Hepatocyte (in vitro differentiated cells): Measurements from ENCODE around the gene GP1BB. TPM values are rescaled to one million over a fixed set of nuclear protein-coding genes. Genes with fewer than 3 reads are reported as not detected.

Experiments used
- DNase-seq: peaks from one replicate; pipeline ENCODE4 v3.0.0-alpha.2; 2016; ENCODE audit warnings: low spot score
- H2AFZ ChIP-seq: fragments of 200-600 bp; sonication (generic); 2 replicates; pipeline ENCODE4 v1.6.0; 2016; ENCODE audit warnings: antibody characterized with exemption, mild to moderate bottlenecking
- H3K27ac ChIP-seq: fragments of 200-600 bp; sonication (generic); 2 replicates; pipeline ENCODE4 v1.5.1; 2016; ENCODE audit warnings: mild to moderate bottlenecking
- H3K27me3 ChIP-seq: fragments of 200-600 bp; sonication (generic); 2 replicates; pipeline ENCODE4 v1.6.1; 2016
- H3K36me3 ChIP-seq: fragments of 200-600 bp; sonication (generic); replicated peaks from 2 replicates; pipeline ENCODE4 v1.5.1; 2016; ENCODE audit warnings: low read depth; ENCODE audit not compliant: insufficient read depth
- H3K4me1 ChIP-seq: fragments of 200-600 bp; sonication (generic); 2 replicates; pipeline ENCODE4 v1.5.1; 2016; ENCODE audit warnings: mild to moderate bottlenecking, moderate library complexity; ENCODE audit not compliant: insufficient read depth
- H3K4me2 ChIP-seq: fragments of 200-600 bp; sonication (generic); 2 replicates; pipeline ENCODE4 v1.6.0; 2016
- H3K4me3 ChIP-seq: fragments of 200-600 bp; sonication (generic); 2 replicates; pipeline ENCODE4 v1.5.1; 2016; ENCODE audit warnings: mild to moderate bottlenecking
- H3K79me2 ChIP-seq: fragments of 200-600 bp; sonication (generic); 2 replicates; pipeline ENCODE4 v1.6.0; 2017; ENCODE audit warnings: mild to moderate bottlenecking
- H3K9me2 ChIP-seq: fragments of 200-600 bp; sonication (generic); replicated peaks from 2 replicates; pipeline ENCODE4 v1.6.0; 2017; ENCODE audit warnings: mild to moderate bottlenecking; ENCODE audit not compliant: insufficient read depth
- H3K9me3 ChIP-seq: fragments of 200-600 bp; sonication (generic); 2 replicates; pipeline ENCODE4 v1.5.1; 2016; ENCODE audit warnings: low read depth, mild to moderate bottlenecking
- H4K20me1 ChIP-seq: fragments of 200-600 bp; sonication (generic); 2 replicates; pipeline ENCODE4 v1.6.0; 2016; ENCODE audit warnings: mild to moderate bottlenecking; ENCODE audit not compliant: insufficient read depth, poor library complexity, severe bottlenecking
- CTCF ChIP-seq: fragments of 200-600 bp; sonication (generic); IDR thresholded peaks from 2 replicates; pipeline ENCODE4 v1.5.1; 2016; ENCODE audit warnings: antibody characterized with exemption, mild to moderate bottlenecking; ENCODE audit not compliant: poor library complexity
- EZH2 ChIP-seq: fragments of 200-600 bp; sonication (generic); IDR thresholded peaks from 2 replicates; pipeline ENCODE4 v1.6.1; 2016; ENCODE audit warnings: antibody characterized with exemption, mild to moderate bottlenecking, borderline replicate concordance
- EZH2phosphoT487 ChIP-seq: fragments of 200-600 bp; sonication (generic); IDR thresholded peaks from one replicate; pipeline ENCODE4 v1.6.1; 2018; ENCODE audit warnings: antibody characterized with exemption, mild to moderate bottlenecking, low read depth, moderate library complexity; ENCODE audit not compliant: unreplicated experiment, severe bottlenecking
- WGBS: methylation state at CpG from one replicate; pipeline ENCODE4 v1.1.6; 2016; ENCODE audit warnings: low lambda C conversion rate; ENCODE audit errors: missing lambda C conversion rate; 5-methylcytosine and 5-hydroxymethylcytosine counted together
- polyA plus RNA-seq: library from polyadenylated mRNA; unstranded; fragments of >200 nt; fragmentation: Nextera tagmentation; extraction: Ambion mirVana; gene quantifications from 2 replicates; pipeline ENCODE4 v1.2.1, GENCODE V29; 2016
- total RNA-seq: library from RNA; depleted of rRNA; stranded (reverse); fragments of >200 nt; gene quantifications from 2 replicates; pipeline ENCODE4 v1.2.3, GENCODE V29; 2014

The GP1BB gene
- total and polyA plus RNA-seq, 2 experiments from 2014 or later, result 2.5 to 2.8 TPM

- Histone ChIP-seq H3K4me1 (no peaks in the 10 kb centered on the region), H3K9me2 (no peaks in the 10 kb centered on the region), H2AFZ (no peak overlapping the region), H3K27ac (no peak overlapping the region), H3K9me3 (no peaks in the 10 kb centered on the region), H3K4me2 (no peak overlapping the region), H3K27me3 (peaks cover 2% of the 10 kb centered on the region), H3K4me3 (no peak overlapping the region), H4K20me1 (no peaks in the 10 kb centered on the region), H3K36me3 (no peaks in the 10 kb centered on the region), H3K79me2 (no peaks in the 10 kb centered on the region)
- DNase-seq, result no peak
- 89% methylated on average over 6 of the region's 6 CpGs for WGBS
- TF ChIP-seq CTCF (no peak), EZH2 (no peak), EZH2phosphoT487 (no peak)
Measured at GRCh38 chr22:19681863-19682245, 41.5 kb upstream of the GP1BB start.

- Histone ChIP-seq H3K27ac (no peak overlapping the region), H3K4me3 (no peak overlapping the region), H3K27me3 (peaks cover 8% of the 10 kb centered on the region), H3K9me3 (no peaks in the 10 kb centered on the region), H2AFZ (no peak overlapping the region), H3K4me1 (peaks cover 7% of the 10 kb centered on the region), H4K20me1 (no peaks in the 10 kb centered on the region), H3K9me2 (no peaks in the 10 kb centered on the region), H3K79me2 (no peaks in the 10 kb centered on the region), H3K36me3 (no peaks in the 10 kb centered on the region), H3K4me2 (no peak overlapping the region)
- 88% methylated on average over 7 of the region's 7 CpGs for WGBS
- no peak for DNase-seq
- TF ChIP-seq EZH2 (no peak), EZH2phosphoT487 (no peak), CTCF (no peak)
Measured at GRCh38 chr22:19686946-19687345, 36.4 kb upstream of the GP1BB start.

GRCh38 chr22:19687561-19688300 is 35.6 kb upstream of the GP1BB start:
- Histone ChIP-seq H3K36me3 (no peaks in the 10 kb centered on the region), H3K79me2 (no peaks in the 10 kb centered on the region), H3K4me2 (no peak overlapping the region), H3K4me3 (no peak overlapping the region), H3K27me3 (peaks cover 8% of the 10 kb centered on the region), H3K27ac (no peak overlapping the region), H4K20me1 (no peaks in the 10 kb centered on the region), H3K9me3 (no peaks in the 10 kb centered on the region), H3K4me1 (peaks cover 10% of the 10 kb centered on the region), H3K9me2 (no peaks in the 10 kb centered on the region), H2AFZ (no peak overlapping the region)
- no peak for DNase-seq
- TF ChIP-seq CTCF (no peak), EZH2phosphoT487 (no peak), EZH2 (no peak)
- WGBS, result 78% methylated on average over 22 of the region's 22 CpGs
